Measurements from ENCODE around the gene HENMT1. TPM values are rescaled to one million over a fixed set of nuclear protein-coding genes. Genes with fewer than 3 reads are reported as not detected.
"Not testable (repeated sequence)": the region's sequence is repeated elsewhere in the genome, so short reads cannot be mapped to it uniquely, and the experiment has no call there.

Gene HENMT1
- total and polyA plus RNA-seq, 12 donors, result 0.36 to 3.0 (median 1.1) TPM

GRCh38 chr1:108644984-108645383 lies 15.9 kb downstream of the HENMT1 start:
- 55 to 61% methylated on average over 7 of the region's 7 CpGs for WGBS, 2 donors
- H3K4me1 ChIP-seq, result peaks cover 0 to 41% (median 0%) of the 10 kb centered on the region in 9 donors
- DNase-seq, result no peak
- H3K27me3 ChIP-seq, result no peaks in the 10 kb centered on the region
- H3K27ac ChIP-seq, result peak overlapping the region in 1 of 10 donors; percentile 90
- H3K9me3 ChIP-seq, result no peaks in the 10 kb centered on the region
- H3K4me3 ChIP-seq, result no peak overlapping the region
- no peak for TF ChIP-seq CTCF (IDR thresholded peaks at IDR 0.05)
- intact Hi-C loops (cut with DNase I), result loop anchor here in 7 of 10 donors (1.0 to 10.0 kb wide), 6 partner anchors 50 to 134 kb away; partner anchors contain the start of genes EEIG2 (in 2 of the 7) and PRPF38B (in 1 of the 7)
- no peak for ATAC-seq
- H3K36me3 ChIP-seq, result peaks cover 0 to 9% (median 0%) of the 10 kb centered on the region in 9 donors

- Histone ChIP-seq H3K36me3 (no peaks in the 10 kb centered on the region), H3K4me1 (peaks cover 0 to 41% (median 0%) of the 10 kb centered on the region in 9 donors), H3K27ac (peak overlapping the region in 1 of 10 donors; percentile 90), H3K27me3 (no peaks in the 10 kb centered on the region), H3K9me3 (no peaks in the 10 kb centered on the region), H3K4me3 (no peak overlapping the region)
- 28 to 29% methylated on average over 3 of the region's 3 CpGs for WGBS, 2 donors
- DNase-seq (peak in 1 of 2 donors; percentile 56), ATAC-seq (peak in 7 of 8 donors; percentile 50 to 80 (median 68))
- TF ChIP-seq CTCF (IDR thresholded peaks at IDR 0.05), result peak; percentile 30 to 83 (median 70)
- intact Hi-C loops (cut with DNase I), result loop anchor here in 9 of 10 donors (1.0 to 10.0 kb wide), 7 partner anchors 51 to 132 kb away; partner anchors contain the start of genes EEIG2 (in 2 of the 9) and PRPF38B (in 1 of the 9)
Observed at GRCh38 chr1:108643492-108644335, 17.2 kb downstream of the HENMT1 start.

- H3K9me3 ChIP-seq, ATAC-seq, DNase-seq, H3K27ac ChIP-seq, H3K4me3 ChIP-seq, H3K27me3 ChIP-seq: not testable (repeated sequence)
- WGBS, 2 donors, result 96 to 98% methylated on average over 27 of the region's 28 CpGs
- intact Hi-C loops (cut with DNase I), result loop anchor here in 5 of 10 donors (5.0 to 10.0 kb wide), 3 partner anchors 54 to 84 kb away; partner anchors contain the start of genes EEIG2 (in 2 of the 5) and PRPF38B (in 1 of the 5)
- Histone ChIP-seq H3K4me1 (peaks cover 0 to 18% (median 0%) of the 10 kb centered on the region in 9 donors), H3K36me3 (peaks cover 0 to 18% (median 0%) of the 10 kb centered on the region in 9 donors)
Observed at GRCh38 chr1:108640863-108641262, 20.0 kb downstream of the HENMT1 start.

GRCh38 chr1:108639899-108640560 lies 20.9 kb downstream of the HENMT1 start:
- Histone ChIP-seq H3K4me1 (peaks cover 0 to 10% (median 0%) of the 10 kb centered on the region in 9 donors), H3K27ac (no peak overlapping the region), H3K27me3 (no peaks in the 10 kb centered on the region), H3K9me3 (no peaks in the 10 kb centered on the region), H3K4me3 (no peak overlapping the region), H3K36me3 (peaks cover 0 to 26% (median 0%) of the 10 kb centered on the region in 9 donors)
- DNase-seq (no peak), ATAC-seq (no peak)
- WGBS, 2 donors, result 82 to 89% methylated on average over 9 of the region's 9 CpGs
- intact Hi-C loops (cut with DNase I), result loop anchor here in 5 of 10 donors (5.0 to 10.0 kb wide), 3 partner anchors 55 to 83 kb away; partner anchors contain the start of genes EEIG2 (in 2 of the 5) and PRPF38B (in 1 of the 5)
- TF ChIP-seq CTCF (IDR thresholded peaks at IDR 0.05), result no peak

Data from heart right ventricle (tissue), 16 donors.